HepG2 (cell line): ENCODE measurements around the gene PRDM10. TPM values are rescaled to one million over a fixed set of nuclear protein-coding genes. Genes with fewer than 3 reads are reported as not detected.

Experiments
- ATF7 ChIP-seq, 2 experiments: fragments of 450-650 bp in 1 of 2; sonication (generic) in 1 of 2; formaldehyde crosslinking in 1 of 2; IDR thresholded peaks; 2 replicates each; pipeline versions ENCODE4 v1.4.0 to v1.6.1; 2016 to 2020; ENCODE audit warnings: antibody characterized with exemption in 1 of 2, mild to moderate bottlenecking in 1 of 2, missing genetic modification reagents in 1 of 2
- ATF7-NPFF ChIP-seq: sonication (generic); formaldehyde crosslinking; IDR thresholded peaks from 2 replicates; pipeline ENCODE4 v1.8.1; 2023; ENCODE audit warnings: mild to moderate bottlenecking, low read depth, missing genetic modification reagents, moderate library complexity
- BORCS8-MEF2B ChIP-seq: sonication (generic); formaldehyde crosslinking; IDR thresholded peaks from 2 replicates; pipeline ENCODE4 v1.8.0; 2022; ENCODE audit warnings: mild to moderate bottlenecking, missing genetic modification reagents
- CBX1 ChIP-seq: IDR thresholded peaks from one replicate; pipeline ENCODE4 v1.6.1; 2016; ENCODE audit warnings: antibody characterized with exemption, low read depth
- FOXO4 ChIP-seq: sonication (generic); formaldehyde crosslinking; conservative IDR thresholded peaks from 2 replicates; pipeline ENCODE4 v1.8.1; 2023; ENCODE audit warnings: missing genetic modification reagents
- GLI4 ChIP-seq: sonication (generic); formaldehyde crosslinking; IDR thresholded peaks from 2 replicates; pipeline ENCODE4 v1.5.1; 2020; ENCODE audit warnings: missing genetic modification reagents, mild to moderate bottlenecking, moderate library complexity, borderline replicate concordance
- KLF13 ChIP-seq: sonication (generic); formaldehyde crosslinking; IDR thresholded peaks from 2 replicates; pipeline ENCODE4 v1.4.0; 2020; ENCODE audit warnings: mild to moderate bottlenecking, missing genetic modification reagents
- MTF1 ChIP-seq: sonication (generic); formaldehyde crosslinking; IDR thresholded peaks from 2 replicates; pipeline ENCODE4 v1.5.0; 2020; ENCODE audit warnings: missing genetic modification reagents
- RXRB ChIP-seq: IDR thresholded peaks from 2 replicates; pipeline ENCODE4 v1.6.1; 2016; ENCODE audit warnings: borderline replicate concordance, missing genetic modification reagents, missing compliant biosample characterization
- TCF12 ChIP-seq, 2 experiments: fragments of 450-650 bp in 1 of 2; sonication (generic) in 1 of 2; formaldehyde crosslinking in 1 of 2; IDR thresholded peaks; 2 replicates each; pipeline versions ENCODE4 v1.6.1 to v1.8.0; 2017 to 2022; ENCODE audit warnings: antibody characterized with exemption in 1 of 2, mild to moderate bottlenecking in 1 of 2, missing genetic modification reagents in 1 of 2, moderate library complexity in 1 of 2
- YEATS2 ChIP-seq: sonication (generic); formaldehyde crosslinking; IDR thresholded peaks from 2 replicates; pipeline ENCODE4 v1.4.0; 2020; ENCODE audit warnings: missing genetic modification reagents, borderline replicate concordance
- ZBTB33 ChIP-seq: sonication (generic); formaldehyde crosslinking; IDR thresholded peaks from 2 replicates; pipeline ENCODE4 v1.4.0; 2020; ENCODE audit warnings: missing genetic modification reagents
- ZKSCAN8 ChIP-seq: IDR thresholded peaks from 2 replicates; pipeline ENCODE4 v1.6.1; 2016; ENCODE audit warnings: borderline replicate concordance, missing genetic modification reagents, missing compliant biosample characterization
- ZNF687 ChIP-seq: sonication (generic); formaldehyde crosslinking; IDR thresholded peaks from 2 replicates; pipeline ENCODE4 v1.5.1; 2020; ENCODE audit warnings: mild to moderate bottlenecking, missing genetic modification reagents, moderate library complexity
- ZNF839 ChIP-seq: sonication (generic); formaldehyde crosslinking; IDR thresholded peaks from 2 replicates; pipeline ENCODE4 v1.4.0; 2020; ENCODE audit warnings: missing genetic modification reagents, mild to moderate bottlenecking, borderline replicate concordance
- ZXDC ChIP-seq: sonication (generic); formaldehyde crosslinking; IDR thresholded peaks from 2 replicates; pipeline ENCODE4 v1.5.0; 2020; ENCODE audit warnings: mild to moderate bottlenecking, missing genetic modification reagents
- polyA plus RNA-seq, 8 experiments: library from polyadenylated mRNA; depleted of rRNA in 3 of 8; stranded (reverse) in 7 of 8; unstranded in 1 of 8; fragments of >200 nt; fragmentation: Illumina TruSeq in 4 of 8; extraction: Trizol in 4 of 8; gene quantifications; 2 replicates each; pipeline versions ENCODE4 v1.2.1 to v1.2.3, GENCODE V29; 2011 to 2016; ENCODE audit warnings: low read depth in 4 of 8, missing spikeins in 1 of 8, mixed read lengths in 1 of 8; ENCODE audit not compliant: insufficient read depth in 1 of 8
- total RNA-seq, 5 experiments: library from RNA; depleted of rRNA; stranded (reverse); fragments of >200 nt; fragmentation: Illumina TruSeq; extraction: Trizol; gene quantifications; 2 replicates each; pipeline ENCODE4 v1.2.3, GENCODE V29; 2016; ENCODE audit warnings: low read depth in 1 of 5

PRDM10 gene
- total and polyA plus RNA-seq, 2 of the 13 experiments (the other 11 are each of a cell fraction or from before 2014, with no cell fraction given): 5.7 to 5.8 TPM

- peak; percentile 81; the same call in 1 of the 2 replicates for TF ChIP-seq RXRB (CRISPR knock-in tag)
- TF ChIP-seq FOXO4 (CRISPR knock-in tag): no peak
- TF ChIP-seq CBX1: no peak
- no peak for TF ChIP-seq MTF1 (CRISPR knock-in tag)
- no peak for TF ChIP-seq ATF7 (IDR thresholded peaks at IDR 0.05)
- TF ChIP-seq ATF7 (CRISPR knock-in tag; IDR thresholded peaks at IDR 0.05): no peak; the same call in 1 of the 2 replicates
- 0 out of 2 replicates have a peak, but pooled peaks have one; percentile 25 for TF ChIP-seq YEATS2 (CRISPR knock-in tag)
- 0 out of 2 replicates have a peak, but pooled peaks have one; percentile 27 for TF ChIP-seq BORCS8-MEF2B (CRISPR knock-in tag)
- TF ChIP-seq ZNF687 (CRISPR knock-in tag): peak; percentile 92
- TF ChIP-seq ZNF839 (CRISPR knock-in tag): no peak
- no peak for TF ChIP-seq TCF12 (IDR thresholded peaks at IDR 0.05)
- peak; percentile 70; the same call in 1 of the 2 replicates for TF ChIP-seq TCF12 (CRISPR knock-in tag; IDR thresholded peaks at IDR 0.05)
- TF ChIP-seq ZKSCAN8: peak; percentile 73; the same call in 1 of the 2 replicates
- TF ChIP-seq ATF7-NPFF (CRISPR knock-in tag): no peak
- TF ChIP-seq KLF13 (CRISPR knock-in tag): no peak
- peak; percentile 65 for TF ChIP-seq ZBTB33 (CRISPR knock-in tag)
- no peak for TF ChIP-seq ZXDC
- no peak for TF ChIP-seq GLI4 (CRISPR knock-in tag)
Observed at GRCh38 chr11:129853518-129854231, 149.0 kb downstream of the PRDM10 start (continued).
